Stimulated activated CD4-positive, alpha-beta T cell treated with anti-CD3 and anti-CD28 coated beads, Interleukin-12 subunit alpha, Interleukin-12 subunit beta, amount 100 ng/mL, for 48 hours (primary cell): ENCODE data around the gene SPOCK2.
A peak's percentile ranks its signal among the peaks of the same experiment; 100 is the strongest.

Experiments
- DNase-seq, 3 donors: peaks; one replicate each; pipeline ENCODE4 v3.0.0-alpha.2; 2020; ENCODE audit warnings: low read depth in 2 of 3, low spot score in 1 of 3

SPOCK2 gene

DNA sequence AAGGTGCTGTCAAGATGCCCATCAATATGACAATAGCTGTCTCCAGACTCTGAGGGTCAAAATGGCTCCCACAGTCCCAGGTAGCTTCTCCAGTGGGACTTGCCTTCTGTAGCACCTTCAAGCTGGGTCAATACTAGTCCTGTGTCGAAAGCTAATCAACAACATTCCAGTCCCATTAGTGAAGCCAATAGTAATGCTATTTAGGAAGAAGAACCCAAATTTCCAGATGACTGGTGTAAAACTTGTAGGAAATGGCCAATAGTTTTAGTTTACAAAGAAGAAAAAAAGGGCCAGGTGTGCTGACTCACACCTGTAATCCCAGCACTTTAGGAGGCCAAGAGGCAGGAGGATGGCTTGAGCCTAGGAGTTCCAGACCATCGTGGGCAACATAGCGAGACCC is 2.0 kb upstream of the SPOCK2 start:
- no peak for DNase-seq

DNA sequence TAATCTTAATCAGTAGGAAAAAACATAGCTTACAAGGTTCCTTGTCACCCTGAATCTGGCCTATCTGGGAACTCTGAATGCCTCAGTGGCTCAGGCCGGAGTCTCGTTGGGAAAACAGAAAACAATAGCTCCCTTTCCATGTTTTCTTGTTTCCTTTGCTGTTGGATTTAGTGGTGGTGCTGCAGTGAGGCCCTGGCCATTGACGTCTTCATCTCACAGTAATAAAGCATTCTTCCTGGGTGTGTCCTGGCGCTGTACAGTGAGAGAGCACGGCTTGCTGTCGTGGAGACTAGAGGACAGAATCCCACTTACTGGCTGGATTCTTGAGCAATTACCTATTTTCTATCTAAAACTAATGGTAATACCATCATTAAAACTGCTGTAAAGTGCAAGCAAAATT is 1.3 kb upstream of the SPOCK2 start:
- no peak for DNase-seq

GRCh38 chr10:72088889-72089575 is 681 bp upstream of the SPOCK2 start:
- DNase-seq, result peak in 1 of 3 donors; percentile 47

GRCh38 chr10:72087392-72087968 is 871 bp downstream of the SPOCK2 start:
- no peak for DNase-seq

GRCh38 chr10:72086466-72087391 is 1.6 kb downstream of the SPOCK2 start:
- DNase-seq, result no peak

DNA sequence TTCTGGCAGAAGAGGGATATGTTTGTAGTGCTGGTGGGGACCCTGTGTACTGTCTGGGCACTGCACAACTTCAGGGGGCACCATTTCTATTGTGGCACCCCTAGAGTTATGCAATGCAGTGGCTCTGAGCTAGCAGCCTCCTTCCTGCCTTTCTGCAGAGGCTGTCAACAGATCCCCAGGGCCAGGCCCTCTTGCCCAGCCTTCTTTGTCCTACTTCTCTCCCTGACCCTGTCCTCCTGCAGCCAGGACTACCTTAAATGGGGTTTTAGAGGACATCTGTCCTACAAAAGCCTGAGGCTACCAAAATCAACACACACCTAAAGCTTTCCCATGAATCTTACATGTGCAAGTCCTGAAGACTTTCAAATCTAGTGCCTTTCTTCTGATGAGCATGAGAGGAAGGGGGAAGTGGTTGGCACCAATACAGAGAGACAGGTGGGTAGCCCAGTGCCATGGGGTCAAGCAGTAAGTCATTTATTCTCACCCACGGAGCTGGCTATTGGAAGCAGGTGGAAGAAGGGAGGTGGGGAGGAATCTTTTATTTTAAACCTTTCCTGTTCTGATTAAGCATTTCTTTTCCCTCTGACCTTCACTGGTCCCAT is 2.4 kb downstream of the SPOCK2 start:
- no peak for DNase-seq

GRCh38 chr10:72085166-72085565 is 3.2 kb downstream of the SPOCK2 start:
- DNase-seq, result no peak

DNA sequence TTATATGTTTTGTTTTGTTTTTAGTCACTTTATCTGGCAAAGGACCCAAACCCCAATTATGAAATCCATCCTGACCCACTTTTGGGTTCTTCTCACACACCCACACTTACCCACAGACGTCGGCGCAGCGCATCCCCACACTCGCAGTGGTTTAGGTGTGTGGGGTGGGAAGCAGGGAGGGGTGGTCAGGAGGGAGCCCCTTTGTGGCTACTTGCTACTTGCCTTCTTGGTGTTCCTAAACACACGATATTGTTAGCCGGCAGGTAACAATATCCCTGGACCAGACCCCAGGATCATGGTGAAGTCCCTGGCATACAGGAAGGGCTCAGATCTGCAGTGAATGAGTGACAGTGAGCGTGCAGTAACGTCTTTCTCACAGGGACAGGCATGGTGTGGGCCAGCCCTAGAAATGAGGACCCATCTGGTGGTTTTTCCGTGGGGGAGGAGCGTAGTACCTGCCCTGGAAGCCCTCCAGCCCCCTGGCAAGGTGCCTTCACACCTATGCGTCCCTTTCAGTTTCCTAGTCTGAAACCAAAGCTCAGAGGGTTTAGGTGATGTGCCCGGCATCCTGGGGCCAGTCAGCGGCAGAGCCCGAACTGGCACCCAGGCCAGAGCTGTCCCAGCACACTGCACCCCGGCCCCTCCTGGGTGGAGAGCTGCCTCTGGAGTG is 4.4 kb downstream of the SPOCK2 start:
- DNase-seq, result peak in 2 of 3 donors; percentile 50 to 55

GRCh38 chr10:72082856-72083789 is 5.2 kb downstream of the SPOCK2 start:
- DNase-seq, result no peak

GRCh38 chr10:72081772-72082590 is 6.4 kb downstream of the SPOCK2 start:
- DNase-seq, result no peak

DNA sequence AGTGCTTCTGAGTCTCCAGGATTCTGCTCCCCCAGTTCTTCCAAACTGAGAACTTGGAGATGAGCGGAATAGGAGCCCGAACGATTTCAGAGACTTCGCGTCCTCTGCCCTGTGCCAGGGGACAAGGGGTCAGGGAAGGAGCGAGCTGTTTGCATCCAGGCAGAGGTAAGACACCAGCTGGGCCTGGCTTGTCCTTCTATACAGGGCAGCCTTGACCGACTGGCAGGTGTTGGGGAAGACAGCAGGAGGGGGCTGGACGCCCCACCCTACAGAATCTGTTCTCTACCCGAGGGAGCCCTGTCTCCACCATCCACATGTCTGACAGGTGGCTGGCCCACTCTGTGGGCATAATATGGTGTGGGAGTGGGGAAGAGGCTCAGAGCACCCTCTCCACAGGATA is 7.1 kb downstream of the SPOCK2 start:
- no peak for DNase-seq

DNA sequence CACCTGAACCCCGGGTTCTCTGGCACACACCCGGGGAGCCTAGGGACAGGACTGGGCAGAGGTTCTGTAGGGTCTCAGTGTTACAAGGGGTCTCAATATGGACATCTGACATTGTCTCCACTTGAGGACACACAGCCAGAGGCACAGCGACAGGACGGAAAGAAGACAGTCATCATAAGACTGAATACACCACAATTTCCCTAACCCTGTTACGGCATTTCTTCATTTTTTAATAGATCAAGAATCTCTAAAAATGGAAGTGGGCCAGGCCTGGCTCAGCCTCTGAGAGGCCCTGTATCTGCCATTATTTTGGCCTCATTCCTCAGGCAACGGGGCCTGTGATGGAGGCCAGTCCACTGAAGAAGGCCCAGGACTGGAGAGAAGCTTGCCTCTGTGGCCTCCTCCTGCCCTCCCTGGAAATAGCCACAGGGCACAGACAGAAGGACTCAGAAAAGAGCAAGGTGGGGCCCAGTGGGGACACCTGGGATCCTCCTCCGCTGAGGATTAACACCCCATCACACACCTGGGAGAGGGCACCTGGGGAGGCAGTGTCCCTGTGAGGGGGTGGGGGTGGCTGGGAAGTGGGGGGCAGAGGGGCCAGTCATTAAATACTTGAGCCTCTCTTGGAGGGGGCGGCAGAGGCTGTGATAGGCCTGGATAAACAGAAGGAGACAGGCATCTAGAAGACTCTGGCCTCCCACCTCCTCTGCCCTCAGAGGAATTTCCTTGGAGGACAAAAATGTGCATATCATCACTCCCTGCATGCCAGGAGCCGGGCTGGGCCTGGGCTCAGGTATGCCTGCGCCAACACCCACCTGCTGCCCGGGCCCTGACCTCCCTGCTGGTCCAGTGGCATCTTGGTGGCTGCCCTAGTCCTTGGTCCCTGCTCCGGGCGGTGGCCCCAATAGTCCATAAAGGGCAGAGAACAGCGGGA is 8.0 kb downstream of the SPOCK2 start:
- DNase-seq, result no peak

DNA sequence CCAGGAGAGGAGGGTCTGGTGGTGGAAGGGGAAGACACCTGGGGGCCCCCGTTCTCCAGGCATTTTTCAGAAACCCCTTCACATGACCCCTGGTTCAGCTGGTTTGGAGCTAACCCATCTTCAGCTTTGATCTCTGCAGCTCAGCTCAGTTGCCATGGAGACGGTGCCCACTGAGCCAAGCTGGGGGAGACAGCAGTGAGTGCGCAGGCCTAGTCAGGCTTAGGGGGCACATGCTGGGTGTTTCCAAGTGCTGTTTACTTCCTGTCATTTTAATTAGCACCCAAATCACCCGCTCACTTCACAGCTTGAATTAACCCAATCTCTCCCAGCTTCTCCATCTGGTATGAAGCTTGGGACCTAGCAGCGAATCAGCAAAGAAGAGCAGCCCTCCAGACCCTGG is 9.0 kb downstream of the SPOCK2 start:
- DNase-seq, result no peak

- DNase-seq, result no peak
Observed at GRCh38 chr10:72077275-72077990, 10.9 kb downstream of the SPOCK2 start.

- DNase-seq, result no peak
Observed at GRCh38 chr10:72076756-72077155, 11.6 kb downstream of the SPOCK2 start.

GRCh38 chr10:72075376-72076115 is 12.8 kb downstream of the SPOCK2 start:
- DNase-seq, result no peak
